HepG2 (cell line): ENCODE measurements around the gene HCN4. TPM values are rescaled to one million over a fixed set of nuclear protein-coding genes. Genes with fewer than 3 reads are reported as not detected.

Source experiments
- ATAC-seq: fragments of 200-7000 bp; cut with Tn5 transposase; 3 replicates; pipeline ENCODE4 v1.9.1; 2020; ENCODE audit warnings: mild to moderate bottlenecking, moderate library complexity
- BruUV-seq: library from RNA; stranded (reverse); fragments of 400-500 nt; replicated peaks from 2 replicates; lab custom pipeline; 2021; lab: Mats Ljungman, UMichigan
- CTCF ChIA-PET: fragments of 300-600 bp; formaldehyde crosslinking; extraction: SDS; loops from one replicate; lab custom pipeline; 2021; ENCODE audit warnings: low total read pairs, inconsistent platforms, low intra/inter-chr PET ratio; lab: Yijun Ruan, JAX
- POLR2A ChIA-PET: fragments of 350-600 bp; sonication (Branson Sonifier 250); formaldehyde crosslinking; loops from one replicate; lab custom pipeline; 2020; ENCODE audit warnings: antibody characterized with exemption, inconsistent platforms; lab: Yijun Ruan, JAX
- DNase-seq: peaks from one replicate; pipeline ENCODE4 v3.0.0-alpha.2; 2015; ENCODE audit warnings: low spot score
- FAIRE-seq: peaks from 3 replicates; lab custom pipeline; 2011; peaks lifted over from hg19 to GRCh38; lab: Jason Lieb, UNC
- H2AFZ ChIP-seq: one replicate; pipeline ENCODE4 v1.6.1; 2011; ENCODE audit warnings: low read length, inconsistent platforms
- H3K27ac ChIP-seq: fragments of 300-600 bp; 3 replicates; pipeline ENCODE4 v1.8.0; 2011; ENCODE audit warnings: mixed run types, mild to moderate bottlenecking, mixed read lengths, low read length, inconsistent platforms; ENCODE audit not compliant: insufficient read depth; ENCODE audit errors: extremely low read length
- H3K27me3 ChIP-seq, 2 experiments: fragments of 200-600 bp in 1 of 2; 2 replicates in 1 of 2; 3 replicates in 1 of 2; pipeline versions ENCODE4 v1.6.0 to v1.8.0; 2011; ENCODE audit warnings: low read length in 2 of 2, mild to moderate bottlenecking in 2 of 2, moderate library complexity in 2 of 2, inconsistent platforms in 1 of 2; ENCODE audit not compliant: insufficient read depth in 2 of 2, control insufficient read depth in 1 of 2
- H3K36me3 ChIP-seq, 2 experiments: fragments of 200-600 bp in 1 of 2; replicated peaks in 1 of 2; 2 replicates in 1 of 2; 3 replicates in 1 of 2; pipeline versions ENCODE4 v1.5.1 to v1.8.0; 2011; ENCODE audit warnings: low read length in 2 of 2, inconsistent platforms in 1 of 2; ENCODE audit not compliant: insufficient read depth in 2 of 2, control insufficient read depth in 1 of 2
- H3K4me1 ChIP-seq: 2 replicates; pipeline ENCODE4 v1.5.1; 2012; ENCODE audit warnings: low read length, inconsistent platforms; ENCODE audit not compliant: insufficient read depth
- H3K4me2 ChIP-seq: 2 replicates; pipeline ENCODE4 v1.6.0; 2011; ENCODE audit warnings: low read depth, low read length, inconsistent platforms
- H3K4me3 ChIP-seq, 3 experiments: fragments of 200-600 bp in 1 of 3; sonication (generic), shearing (Covaris generic) in 1 of 3; replicated peaks in 1 of 3; 2 replicates each; pipeline ENCODE4 v1.5.1; 2011 to 2016; ENCODE audit warnings: low read length in 3 of 3, inconsistent platforms in 2 of 3, low read depth in 2 of 3, mild to moderate bottlenecking in 2 of 3, control low read depth in 1 of 3, mixed read lengths in 1 of 3; ENCODE audit not compliant: insufficient read depth in 1 of 3
- H3K79me2 ChIP-seq: one replicate; pipeline ENCODE4 v1.6.1; 2011; ENCODE audit warnings: low read length, inconsistent platforms; ENCODE audit not compliant: insufficient read depth
- H3K9ac ChIP-seq: 2 replicates; pipeline ENCODE4 v1.6.0; 2011; ENCODE audit warnings: mild to moderate bottlenecking, low read depth, low read length, inconsistent platforms; ENCODE audit not compliant: insufficient read depth
- H3K9me3 ChIP-seq: 2 replicates; pipeline ENCODE4 v1.5.1; 2012; ENCODE audit warnings: mild to moderate bottlenecking, low read length
- H4K20me1 ChIP-seq: 2 replicates; pipeline ENCODE4 v1.6.0; 2011; ENCODE audit warnings: inconsistent platforms, mild to moderate bottlenecking, low read length, moderate library complexity; ENCODE audit not compliant: insufficient read depth
- BCL6 ChIP-seq: IDR thresholded peaks from 2 replicates; pipeline ENCODE4 v1.6.1; 2016; ENCODE audit warnings: missing genetic modification reagents, missing compliant biosample characterization
- GTF3A ChIP-seq: sonication (generic); formaldehyde crosslinking; conservative IDR thresholded peaks from 2 replicates; pipeline ENCODE4 v1.4.0; 2020; ENCODE audit warnings: mild to moderate bottlenecking, missing genetic modification reagents
- HHEX ChIP-seq: IDR thresholded peaks from 2 replicates; pipeline ENCODE4 v1.6.1; 2016; ENCODE audit warnings: control low read depth
- KLF15 ChIP-seq: sonication (generic); formaldehyde crosslinking; IDR thresholded peaks from 2 replicates; pipeline ENCODE4 v1.8.1; 2023; ENCODE audit warnings: borderline replicate concordance, mild to moderate bottlenecking, inconsistent platforms, missing genetic modification reagents, mixed read lengths
- MBD4 ChIP-seq: IDR thresholded peaks from 2 replicates; pipeline ENCODE4 v1.6.1; 2012; ENCODE audit warnings: low read length, inconsistent platforms, borderline replicate concordance
- MYC ChIP-seq: sonication (generic); formaldehyde crosslinking; IDR thresholded peaks from 2 replicates; pipeline ENCODE4 v1.9.0; 2021; ENCODE audit warnings: missing genetic modification reagents, borderline replicate concordance
- NFIB ChIP-seq: sonication (generic); formaldehyde crosslinking; IDR thresholded peaks from 2 replicates; pipeline ENCODE4 v1.9.0; 2021; ENCODE audit warnings: missing genetic modification reagents, mild to moderate bottlenecking, borderline replicate concordance
- WGBS: methylation state at CpG from one replicate; pipeline ENCODE4 v1.1.6; 2017; ENCODE audit warnings: low lambda C conversion rate; 5-methylcytosine and 5-hydroxymethylcytosine counted together
- in situ Hi-C: cut with HindIII; loops from 2 replicates; pipeline ENCODE4 v1.10.0; 2017; ENCODE audit warnings: low pct_unique_long_range_greater_than_20kb; ENCODE audit not compliant: extremely low pct_ligation_motif_present
- intact Hi-C: fragments of 100-400 bp; cut with micrococcal nuclease; formaldehyde crosslinking; loops from one replicate; pipeline ENCODE4 v1.10.0; 2022; ENCODE audit not compliant: unreplicated experiment
- polyA plus RNA-seq, 8 experiments: library from polyadenylated mRNA; depleted of rRNA in 3 of 8; stranded (reverse) in 7 of 8; unstranded in 1 of 8; fragments of >200 nt; fragmentation: Illumina TruSeq in 4 of 8; extraction: Trizol in 4 of 8; gene quantifications; 2 replicates each; pipeline versions ENCODE4 v1.2.1 to v1.2.3, GENCODE V29; 2011 to 2016; ENCODE audit warnings: low read depth in 4 of 8, missing spikeins in 1 of 8, mixed read lengths in 1 of 8; ENCODE audit not compliant: insufficient read depth in 1 of 8
- total RNA-seq, 5 experiments: library from RNA; depleted of rRNA; stranded (reverse); fragments of >200 nt; fragmentation: Illumina TruSeq; extraction: Trizol; gene quantifications; 2 replicates each; pipeline ENCODE4 v1.2.3, GENCODE V29; 2016; ENCODE audit warnings: low read depth in 1 of 5
- TF ChIP-seq, protein P1 (sequence below): sonication (generic); formaldehyde crosslinking; IDR thresholded peaks from 2 replicates; pipeline ENCODE4 v1.4.0; 2020; ENCODE audit warnings: low read depth, mild to moderate bottlenecking, missing genetic modification reagents
- TF ChIP-seq, protein P2 (sequence below): sonication (generic); formaldehyde crosslinking; IDR thresholded peaks from 2 replicates; pipeline ENCODE4 v1.5.0; 2020; ENCODE audit warnings: missing genetic modification reagents
- TF ChIP-seq, protein P3 (sequence below): sonication (generic); formaldehyde crosslinking; IDR thresholded peaks from 2 replicates; pipeline ENCODE4 v1.5.1; 2020; ENCODE audit warnings: mild to moderate bottlenecking, missing genetic modification reagents, moderate library complexity

Gene HCN4
- total and polyA plus RNA-seq, 2 of the 13 experiments (the other 11 are each of a cell fraction or from before 2014, with no cell fraction given): not detected

DNA sequence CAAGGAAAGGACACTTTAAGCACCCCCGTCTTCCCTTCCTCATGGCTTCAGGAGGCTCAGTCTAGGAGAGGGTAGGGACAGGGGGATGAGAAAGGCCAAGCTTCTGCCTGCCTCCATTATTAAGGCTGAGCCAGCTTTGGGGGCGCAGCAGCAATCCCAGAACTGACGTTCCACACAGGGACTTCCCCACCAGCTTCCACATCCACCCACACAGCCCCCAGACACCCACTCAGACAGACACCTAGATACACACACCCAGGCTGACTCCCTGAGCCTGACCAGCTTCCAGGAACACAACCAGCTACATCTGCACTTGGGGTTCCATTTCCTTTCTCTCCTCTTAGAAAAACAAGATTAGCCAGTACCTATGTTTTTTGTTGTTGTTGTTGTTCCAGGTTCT, 4.7 kb downstream of the HCN4 start:
- ChIA-PET CTCF (no interaction called here), POLR2A (no interaction called here)
- in situ Hi-C loops (no loop called here), intact Hi-C loops (no loop called here)
- ATAC-seq: no peak
- TF ChIP-seq MBD4: no peak
- TF ChIP-seq, protein P1, sequence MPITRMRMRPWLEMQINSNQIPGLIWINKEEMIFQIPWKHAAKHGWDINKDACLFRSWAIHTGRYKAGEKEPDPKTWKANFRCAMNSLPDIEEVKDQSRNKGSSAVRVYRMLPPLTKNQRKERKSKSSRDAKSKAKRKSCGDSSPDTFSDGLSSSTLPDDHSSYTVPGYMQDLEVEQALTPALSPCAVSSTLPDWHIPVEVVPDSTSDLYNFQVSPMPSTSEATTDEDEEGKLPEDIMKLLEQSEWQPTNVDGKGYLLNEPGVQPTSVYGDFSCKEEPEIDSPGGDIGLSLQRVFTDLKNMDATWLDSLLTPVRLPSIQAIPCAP (CRISPR knock-in tag): no peak
- TF ChIP-seq, protein P2, sequence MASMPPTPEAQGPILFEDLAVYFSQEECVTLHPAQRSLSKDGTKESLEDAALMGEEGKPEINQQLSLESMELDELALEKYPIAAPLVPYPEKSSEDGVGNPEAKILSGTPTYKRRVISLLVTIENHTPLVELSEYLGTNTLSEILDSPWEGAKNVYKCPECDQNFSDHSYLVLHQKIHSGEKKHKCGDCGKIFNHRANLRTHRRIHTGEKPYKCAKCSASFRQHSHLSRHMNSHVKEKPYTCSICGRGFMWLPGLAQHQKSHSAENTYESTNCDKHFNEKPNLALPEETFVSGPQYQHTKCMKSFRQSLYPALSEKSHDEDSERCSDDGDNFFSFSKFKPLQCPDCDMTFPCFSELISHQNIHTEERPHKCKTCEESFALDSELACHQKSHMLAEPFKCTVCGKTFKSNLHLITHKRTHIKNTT (CRISPR knock-in tag): no peak
- TF ChIP-seq, protein P3, sequence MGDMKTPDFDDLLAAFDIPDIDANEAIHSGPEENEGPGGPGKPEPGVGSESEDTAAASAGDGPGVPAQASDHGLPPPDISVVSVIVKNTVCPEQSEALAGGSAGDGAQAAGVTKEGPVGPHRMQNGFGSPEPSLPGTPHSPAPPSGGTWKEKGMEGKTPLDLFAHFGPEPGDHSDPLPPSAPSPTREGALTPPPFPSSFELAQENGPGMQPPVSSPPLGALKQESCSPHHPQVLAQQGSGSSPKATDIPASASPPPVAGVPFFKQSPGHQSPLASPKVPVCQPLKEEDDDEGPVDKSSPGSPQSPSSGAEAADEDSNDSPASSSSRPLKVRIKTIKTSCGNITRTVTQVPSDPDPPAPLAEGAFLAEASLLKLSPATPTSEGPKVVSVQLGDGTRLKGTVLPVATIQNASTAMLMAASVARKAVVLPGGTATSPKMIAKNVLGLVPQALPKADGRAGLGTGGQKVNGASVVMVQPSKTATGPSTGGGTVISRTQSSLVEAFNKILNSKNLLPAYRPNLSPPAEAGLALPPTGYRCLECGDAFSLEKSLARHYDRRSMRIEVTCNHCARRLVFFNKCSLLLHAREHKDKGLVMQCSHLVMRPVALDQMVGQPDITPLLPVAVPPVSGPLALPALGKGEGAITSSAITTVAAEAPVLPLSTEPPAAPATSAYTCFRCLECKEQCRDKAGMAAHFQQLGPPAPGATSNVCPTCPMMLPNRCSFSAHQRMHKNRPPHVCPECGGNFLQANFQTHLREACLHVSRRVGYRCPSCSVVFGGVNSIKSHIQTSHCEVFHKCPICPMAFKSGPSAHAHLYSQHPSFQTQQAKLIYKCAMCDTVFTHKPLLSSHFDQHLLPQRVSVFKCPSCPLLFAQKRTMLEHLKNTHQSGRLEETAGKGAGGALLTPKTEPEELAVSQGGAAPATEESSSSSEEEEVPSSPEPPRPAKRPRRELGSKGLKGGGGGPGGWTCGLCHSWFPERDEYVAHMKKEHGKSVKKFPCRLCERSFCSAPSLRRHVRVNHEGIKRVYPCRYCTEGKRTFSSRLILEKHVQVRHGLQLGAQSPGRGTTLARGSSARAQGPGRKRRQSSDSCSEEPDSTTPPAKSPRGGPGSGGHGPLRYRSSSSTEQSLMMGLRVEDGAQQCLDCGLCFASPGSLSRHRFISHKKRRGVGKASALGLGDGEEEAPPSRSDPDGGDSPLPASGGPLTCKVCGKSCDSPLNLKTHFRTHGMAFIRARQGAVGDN (CRISPR knock-in tag): no peak
- TF ChIP-seq HHEX (CRISPR knock-in tag): no peak
- no peak for TF ChIP-seq BCL6 (CRISPR knock-in tag)
- no peak for TF ChIP-seq KLF15 (CRISPR knock-in tag)
- no peak for TF ChIP-seq NFIB
- no peak for TF ChIP-seq MYC (CRISPR knock-in tag)
- no peak for TF ChIP-seq GTF3A (CRISPR knock-in tag)
- H3K9ac ChIP-seq: no peak overlapping the region
- WGBS: 0% methylated on average over 2 of the region's 3 CpGs
- H3K36me3 ChIP-seq: no peaks in the 10 kb centered on the region
- H4K20me1 ChIP-seq: 0 out of 2 replicates have a peak, but pooled peaks cover 2% of the 10 kb centered on the region
- no peak overlapping the region for H2AFZ ChIP-seq
- no peak for FAIRE-seq
- no peaks in the 10 kb centered on the region for H3K9me3 ChIP-seq
- H3K27me3 ChIP-seq: peaks cover 13 to 80% of the 10 kb centered on the region in 2 experiments; a peak in 4 of 5 replicates
- no peak for DNase-seq
- no TSS peak for BruUV-seq
- H3K4me2 ChIP-seq: no peak overlapping the region
- H3K4me1 ChIP-seq: no peaks in the 10 kb centered on the region
- no peaks in the 10 kb centered on the region for H3K79me2 ChIP-seq
- no peak overlapping the region for H3K27ac ChIP-seq
- H3K4me3 ChIP-seq: no peak overlapping the region
